Measurements from ENCODE around the gene SEZ6.

Gene SEZ6

GRCh38 chr17:28986714-28987655 lies 18.8 kb downstream of the SEZ6 start:
- TF ChIP-seq POLR2A (IDR thresholded peaks at IDR 0.05; ENCODE audit: low read depth, low read length) (no peak), TAF1 (IDR thresholded peaks at IDR 0.05; ENCODE audit: borderline replicate concordance, low read depth, low read length) (no peak), POLR2AphosphoS5 (IDR thresholded peaks at IDR 0.05; ENCODE audit: low read depth, low read length) (no peak)
- no peak for FAIRE-seq

GRCh38 chr17:28985950-28986713 lies 19.7 kb downstream of the SEZ6 start:
- FAIRE-seq: no peak
- no peak for DNase-seq (ENCODE audit: insufficient read length)
- TF ChIP-seq TAF1 (IDR thresholded peaks at IDR 0.05; ENCODE audit: borderline replicate concordance, low read depth, low read length) (no peak), POLR2AphosphoS5 (IDR thresholded peaks at IDR 0.05; ENCODE audit: low read depth, low read length) (no peak), POLR2A (IDR thresholded peaks at IDR 0.05; ENCODE audit: low read depth, low read length) (no peak)

More at GRCh38 chr17:28986714-28987655, 18.8 kb downstream of the SEZ6 start:
- no peak for DNase-seq (ENCODE audit: insufficient read length)

GRCh38 chr17:28983286-28984230 lies 22.3 kb downstream of the SEZ6 start:
- FAIRE-seq (no peak), DNase-seq (ENCODE audit: insufficient read length) (no peak)
- TF ChIP-seq POLR2A (IDR thresholded peaks at IDR 0.05; ENCODE audit: low read depth, low read length) (no peak), TAF1 (IDR thresholded peaks at IDR 0.05; ENCODE audit: borderline replicate concordance, low read depth, low read length) (no peak), POLR2AphosphoS5 (IDR thresholded peaks at IDR 0.05; ENCODE audit: low read depth, low read length) (no peak)

- TF ChIP-seq POLR2AphosphoS5 (IDR thresholded peaks at IDR 0.05; ENCODE audit: low read depth, low read length) (no peak), TAF1 (IDR thresholded peaks at IDR 0.05; ENCODE audit: borderline replicate concordance, low read depth, low read length) (no peak), POLR2A (IDR thresholded peaks at IDR 0.05; ENCODE audit: low read depth, low read length) (no peak)
- DNase-seq (ENCODE audit: insufficient read length) (peak; percentile 49), FAIRE-seq (peak; percentile 95)
Measured at GRCh38 chr17:28982131-28982793, 23.6 kb downstream of the SEZ6 start.

- FAIRE-seq: no peak
- no peak for TF ChIP-seq POLR2A (IDR thresholded peaks at IDR 0.05; ENCODE audit: low read depth, low read length)
- TF ChIP-seq TAF1 (IDR thresholded peaks at IDR 0.05; ENCODE audit: borderline replicate concordance, low read depth, low read length): no peak
- TF ChIP-seq POLR2AphosphoS5 (IDR thresholded peaks at IDR 0.05; ENCODE audit: low read depth, low read length): no peak
- no peak for DNase-seq (ENCODE audit: insufficient read length)
Measured at GRCh38 chr17:28978356-28978964, 27.4 kb downstream of the SEZ6 start.

- no peak for TF ChIP-seq POLR2A (IDR thresholded peaks at IDR 0.05; ENCODE audit: low read depth, low read length)
- no peak for TF ChIP-seq TAF1 (IDR thresholded peaks at IDR 0.05; ENCODE audit: borderline replicate concordance, low read depth, low read length)
- TF ChIP-seq POLR2AphosphoS5 (IDR thresholded peaks at IDR 0.05; ENCODE audit: low read depth, low read length): no peak
- DNase-seq (ENCODE audit: insufficient read length) (no peak), FAIRE-seq (no peak)
Measured at GRCh38 chr17:28977659-28978355, 28.0 kb downstream of the SEZ6 start.

- no peak for DNase-seq (ENCODE audit: insufficient read length)
- TF ChIP-seq POLR2AphosphoS5 (IDR thresholded peaks at IDR 0.05; ENCODE audit: low read depth, low read length): no peak
- no peak for TF ChIP-seq POLR2A (IDR thresholded peaks at IDR 0.05; ENCODE audit: low read depth, low read length)
- no peak for TF ChIP-seq TAF1 (IDR thresholded peaks at IDR 0.05; ENCODE audit: borderline replicate concordance, low read depth, low read length)
- FAIRE-seq: no peak
Measured at GRCh38 chr17:28975646-28976045, 30.2 kb downstream of the SEZ6 start.

- TF ChIP-seq POLR2A (IDR thresholded peaks at IDR 0.05; ENCODE audit: low read depth, low read length) (no peak), TAF1 (IDR thresholded peaks at IDR 0.05; ENCODE audit: borderline replicate concordance, low read depth, low read length) (no peak), POLR2AphosphoS5 (IDR thresholded peaks at IDR 0.05; ENCODE audit: low read depth, low read length) (no peak)
- no peak for FAIRE-seq
- DNase-seq (ENCODE audit: insufficient read length): no peak
Measured at GRCh38 chr17:28975031-28975430, 30.8 kb downstream of the SEZ6 start.

GRCh38 chr17:28974451-28974850 lies 31.4 kb downstream of the SEZ6 start:
- no peak for FAIRE-seq
- DNase-seq (ENCODE audit: insufficient read length): no peak
- TF ChIP-seq TAF1 (IDR thresholded peaks at IDR 0.05; ENCODE audit: borderline replicate concordance, low read depth, low read length) (no peak), POLR2A (IDR thresholded peaks at IDR 0.05; ENCODE audit: low read depth, low read length) (no peak), POLR2AphosphoS5 (IDR thresholded peaks at IDR 0.05; ENCODE audit: low read depth, low read length) (no peak)

Data from GM12892 (cell line).